ENCODE measurements around the gene UBR7.

- TF ChIP-seq CTCF (IDR thresholded peaks at IDR 0.05) (no peak), POLR2AphosphoS5 (IDR thresholded peaks at IDR 0.05) (no peak)
These were observed 5.4 kb downstream of the UBR7 start for GRCh38 chr14:93212432-93212831.
